Stimulated activated CD8-positive, alpha-beta memory T cell treated with anti-CD3 and anti-CD28 coated beads, Interleukin-12 subunit alpha, Interleukin-12 subunit beta, amount 100 ng/mL, for 24 hours (primary cell): ENCODE results near the gene KNDC1.
"Not testable (repeated sequence)": the region's sequence is repeated elsewhere in the genome, so short reads cannot be mapped to it uniquely, and the experiment has no call there.

Source experiments
- DNase-seq: peaks from one replicate; pipeline ENCODE4 v3.0.0-alpha.2; 2020; ENCODE audit errors: extremely low read depth

Gene KNDC1

DNA sequence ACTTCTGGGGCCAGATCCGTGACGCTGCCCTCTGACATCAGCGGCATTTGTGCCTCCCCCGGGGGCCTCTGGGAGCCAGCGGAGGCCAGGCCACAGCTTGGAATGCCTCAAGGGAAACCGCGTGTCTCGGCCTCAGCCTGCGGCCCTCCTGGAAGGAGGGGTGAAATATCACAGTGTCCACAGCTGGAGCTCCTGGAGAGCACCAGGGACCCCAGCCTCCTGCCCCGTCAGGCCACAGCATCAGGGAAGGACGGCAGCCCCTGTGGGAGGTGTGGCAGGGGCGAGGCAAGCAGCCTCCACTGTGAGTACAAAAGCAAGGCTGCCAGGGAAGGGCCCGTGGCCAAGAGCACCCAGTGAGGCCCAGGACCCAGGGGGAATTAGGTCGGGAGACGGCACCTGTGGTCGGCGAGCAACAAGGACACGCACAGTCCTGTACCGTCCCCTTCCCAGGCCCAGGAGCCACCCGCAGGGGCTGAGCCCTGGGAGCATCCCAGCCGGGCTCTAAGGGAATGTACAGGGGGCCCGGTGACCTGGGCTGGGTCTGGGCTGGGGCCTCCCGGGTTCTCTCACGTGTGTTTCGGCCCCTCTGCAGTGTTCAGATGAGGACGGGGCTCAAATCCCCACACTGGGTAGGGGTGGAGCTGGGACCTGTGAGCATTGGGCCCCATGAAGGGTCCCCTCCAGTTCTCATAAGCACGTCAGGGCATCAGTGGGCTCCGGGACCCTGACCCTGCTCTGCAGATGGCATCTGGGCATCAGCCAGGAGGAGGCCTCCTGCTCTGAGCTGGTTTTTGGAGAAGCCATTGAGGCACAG, 18.7 kb upstream of the KNDC1 start:
- no peak for DNase-seq

DNA sequence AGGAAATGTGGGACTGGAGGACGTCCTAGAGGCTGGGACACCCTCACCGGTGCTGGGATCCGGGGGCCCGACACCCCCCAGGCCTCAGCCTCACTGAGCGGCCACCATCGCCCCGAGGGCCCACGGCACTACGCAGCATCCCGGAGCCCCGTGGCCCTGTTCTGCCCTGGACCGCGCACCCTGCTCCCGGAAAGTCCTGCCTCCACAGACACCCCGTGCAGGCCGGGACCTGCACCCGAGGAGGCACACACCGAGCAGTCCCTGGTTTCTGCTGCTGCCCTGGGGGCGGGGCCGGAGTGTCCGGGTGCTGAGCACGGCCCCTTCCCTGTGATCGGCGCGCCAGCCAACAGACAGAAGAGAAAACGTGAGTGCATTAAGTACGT, 18.1 kb upstream of the KNDC1 start:
- DNase-seq: no peak

DNA sequence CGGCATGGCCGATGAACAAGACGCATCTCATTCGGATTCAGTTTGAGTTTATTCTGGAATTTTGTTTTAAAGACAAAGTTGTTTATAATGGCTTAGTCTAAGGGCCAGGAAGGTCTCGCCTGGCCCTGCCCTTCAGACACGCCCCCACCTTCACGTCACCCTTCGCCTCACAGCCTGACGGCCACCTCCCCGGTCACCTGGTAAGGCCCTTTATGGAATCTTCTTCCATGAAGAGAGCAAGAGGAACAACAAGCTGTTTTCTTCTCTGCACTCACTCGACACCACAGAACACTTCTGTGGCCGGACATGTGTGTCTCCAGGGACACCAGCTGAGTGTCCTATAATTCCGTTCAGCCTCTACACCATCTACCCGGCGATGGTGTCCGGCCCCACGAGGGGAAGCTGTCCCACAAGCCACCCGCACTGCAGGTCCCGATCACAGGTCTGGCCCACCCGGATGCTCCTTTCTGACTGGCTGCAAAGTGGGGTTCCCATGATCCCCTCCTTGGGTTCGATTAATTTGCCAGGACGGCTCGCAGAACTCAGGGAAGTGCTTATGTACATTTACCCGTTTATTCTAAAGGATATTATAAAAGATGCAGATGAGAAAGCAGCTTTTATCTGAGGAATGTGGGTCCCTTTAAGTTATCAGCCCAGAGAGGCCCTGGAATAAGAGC, 17.4 kb upstream of the KNDC1 start:
- DNase-seq: no peak

DNA sequence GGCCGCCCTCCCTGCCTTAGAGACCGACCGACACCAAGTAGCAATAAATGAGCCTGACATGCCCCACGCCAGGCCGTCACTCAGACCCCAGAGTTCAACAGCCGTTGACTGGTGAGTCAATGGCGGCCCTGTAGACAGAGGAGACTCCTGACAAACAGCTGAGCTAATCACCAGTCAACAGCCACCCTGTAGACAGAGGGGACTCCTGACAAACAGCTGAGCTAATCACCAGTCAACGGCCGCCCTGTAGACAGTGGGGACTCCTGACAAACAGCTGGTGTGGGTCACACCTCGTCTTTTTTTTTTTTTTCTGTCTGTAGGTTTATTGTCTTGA, 16.9 kb upstream of the KNDC1 start:
- DNase-seq: no peak

DNA sequence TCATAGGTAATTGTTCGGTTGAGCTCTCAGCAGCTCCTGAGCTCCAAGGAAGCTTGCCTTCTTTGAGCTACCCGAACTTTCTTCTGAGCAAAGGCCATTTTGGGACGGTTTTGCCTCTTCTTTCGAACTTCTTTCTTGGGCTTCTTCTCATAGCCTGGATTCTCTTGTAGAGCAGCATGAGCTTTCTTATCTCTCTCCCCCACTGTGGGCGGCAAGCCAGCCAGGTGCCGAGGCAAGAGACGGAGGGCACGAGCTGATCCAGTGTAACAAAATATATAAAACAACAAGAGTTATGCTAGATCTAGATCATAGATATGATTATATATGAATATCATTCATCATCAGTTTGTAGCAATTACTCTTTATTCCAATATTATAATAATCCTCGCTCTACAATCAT, 16.5 kb upstream of the KNDC1 start:
- no peak for DNase-seq

DNA sequence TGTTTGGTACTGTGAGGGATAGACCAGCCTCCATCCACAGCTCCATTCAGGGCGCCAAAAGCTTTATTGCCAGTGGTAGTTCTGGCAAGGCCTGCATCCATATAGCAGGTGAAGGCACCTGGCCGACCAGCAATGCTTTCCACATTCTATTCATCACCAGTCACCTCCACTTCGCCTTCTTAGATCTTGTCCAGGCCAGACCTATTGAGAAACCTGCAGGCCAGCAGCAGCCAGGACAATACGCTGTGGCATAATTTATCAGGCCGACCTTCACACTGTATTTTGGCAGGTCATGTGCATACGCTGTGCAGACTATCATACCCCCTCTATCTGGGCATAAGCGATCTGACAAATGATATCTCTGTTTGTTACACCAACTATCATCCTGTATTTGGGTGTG, 15.2 kb upstream of the KNDC1 start:
- no peak for DNase-seq

DNA sequence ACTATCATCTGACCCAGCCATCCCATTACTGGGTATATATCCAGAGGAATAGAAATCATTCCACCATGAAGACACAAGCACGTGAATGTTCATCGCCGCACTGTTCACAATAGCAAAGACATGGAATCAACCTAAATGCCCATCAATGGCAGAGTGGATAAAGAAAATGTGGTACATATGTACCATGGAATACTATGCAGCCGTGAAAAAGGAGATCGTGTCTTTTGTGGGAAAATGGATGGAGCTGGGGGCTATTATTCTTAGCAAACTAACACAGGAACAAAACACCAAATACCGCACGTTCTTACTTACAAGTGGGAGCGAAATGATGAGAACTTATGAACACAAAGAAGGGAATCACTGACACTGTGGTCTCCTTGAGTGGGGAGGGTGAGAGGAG, 9.8 kb upstream of the KNDC1 start:
- no peak for DNase-seq

DNA sequence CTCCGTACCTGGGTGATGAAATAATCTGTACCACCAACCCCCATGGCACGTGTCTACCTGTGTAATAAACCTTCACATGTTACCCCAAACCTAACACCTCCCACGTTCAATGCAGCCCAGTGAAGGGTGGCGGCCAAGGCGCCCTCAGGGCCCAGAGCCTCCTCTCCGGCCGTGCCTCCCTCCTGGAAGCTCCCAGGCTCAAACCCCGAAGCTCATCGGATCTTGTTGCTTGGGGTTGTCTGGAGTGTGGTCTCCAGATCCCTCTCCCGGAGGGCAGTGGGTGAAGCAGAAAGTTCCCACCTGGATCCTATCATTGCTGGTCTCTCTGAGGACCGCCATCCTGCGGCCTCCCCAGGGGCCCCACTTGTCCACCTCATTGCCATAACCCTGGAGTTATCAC, 9.4 kb upstream of the KNDC1 start:
- DNase-seq: no peak

DNA sequence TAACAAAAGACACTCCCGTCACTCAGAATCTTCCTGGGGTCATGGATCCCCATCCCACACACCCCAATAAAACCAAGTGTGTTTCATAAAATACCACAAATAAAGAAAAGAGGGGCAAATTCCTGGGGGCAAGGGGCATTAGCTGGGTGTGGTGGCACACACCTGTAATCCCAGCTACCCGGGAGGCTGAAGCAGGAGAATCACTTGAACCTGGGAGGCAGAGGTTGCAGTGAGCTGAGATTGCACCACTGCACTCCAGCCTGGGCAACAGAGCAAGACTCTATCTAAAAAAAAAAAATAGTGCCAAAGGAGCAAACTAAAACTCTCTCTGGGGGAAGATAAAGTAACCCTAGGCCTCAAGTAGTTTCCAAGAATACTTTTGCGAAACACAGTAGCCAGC, 8.9 kb upstream of the KNDC1 start:
- DNase-seq: not testable (repeated sequence)

DNA sequence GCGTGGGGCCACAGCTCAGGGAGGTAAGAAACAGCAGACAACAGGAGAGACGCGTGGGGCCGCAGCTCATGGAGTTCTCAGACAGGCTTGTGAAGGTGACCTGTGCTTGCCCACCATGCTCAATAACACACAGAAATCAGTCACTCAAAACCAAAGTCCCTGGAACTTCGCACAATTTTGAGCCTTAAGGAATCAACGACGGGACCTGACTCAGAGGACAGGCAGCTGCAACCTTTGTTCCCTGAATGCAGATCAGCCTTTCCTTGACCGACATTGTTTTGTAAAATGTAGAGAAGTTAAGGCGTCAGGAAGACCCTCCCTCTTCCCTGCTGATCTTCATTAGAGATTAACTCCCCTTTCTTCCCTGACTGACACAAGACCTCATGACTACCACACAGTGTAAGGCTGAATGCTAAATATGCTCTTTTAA, 8.5 kb upstream of the KNDC1 start:
- DNase-seq: no peak

DNA sequence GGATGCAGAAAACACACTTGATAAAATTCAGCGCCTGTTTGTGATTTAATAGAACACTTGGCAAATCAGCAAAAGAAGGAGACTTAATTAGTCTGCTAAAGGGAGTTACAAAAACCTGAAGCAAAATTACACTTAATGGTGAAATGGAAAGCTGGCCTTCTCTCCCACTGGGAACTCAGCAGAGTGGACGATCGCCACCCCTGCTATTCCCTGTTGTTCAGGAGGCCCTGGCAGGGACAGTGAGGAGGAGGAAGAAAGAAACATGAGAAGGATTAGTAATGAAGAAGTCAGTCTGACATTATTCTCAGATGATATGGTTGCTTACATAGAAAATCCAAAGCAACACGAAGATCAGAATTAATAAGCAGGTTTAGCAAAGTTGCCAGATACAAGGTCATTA, 5.6 kb upstream of the KNDC1 start:
- DNase-seq: no peak

DNA sequence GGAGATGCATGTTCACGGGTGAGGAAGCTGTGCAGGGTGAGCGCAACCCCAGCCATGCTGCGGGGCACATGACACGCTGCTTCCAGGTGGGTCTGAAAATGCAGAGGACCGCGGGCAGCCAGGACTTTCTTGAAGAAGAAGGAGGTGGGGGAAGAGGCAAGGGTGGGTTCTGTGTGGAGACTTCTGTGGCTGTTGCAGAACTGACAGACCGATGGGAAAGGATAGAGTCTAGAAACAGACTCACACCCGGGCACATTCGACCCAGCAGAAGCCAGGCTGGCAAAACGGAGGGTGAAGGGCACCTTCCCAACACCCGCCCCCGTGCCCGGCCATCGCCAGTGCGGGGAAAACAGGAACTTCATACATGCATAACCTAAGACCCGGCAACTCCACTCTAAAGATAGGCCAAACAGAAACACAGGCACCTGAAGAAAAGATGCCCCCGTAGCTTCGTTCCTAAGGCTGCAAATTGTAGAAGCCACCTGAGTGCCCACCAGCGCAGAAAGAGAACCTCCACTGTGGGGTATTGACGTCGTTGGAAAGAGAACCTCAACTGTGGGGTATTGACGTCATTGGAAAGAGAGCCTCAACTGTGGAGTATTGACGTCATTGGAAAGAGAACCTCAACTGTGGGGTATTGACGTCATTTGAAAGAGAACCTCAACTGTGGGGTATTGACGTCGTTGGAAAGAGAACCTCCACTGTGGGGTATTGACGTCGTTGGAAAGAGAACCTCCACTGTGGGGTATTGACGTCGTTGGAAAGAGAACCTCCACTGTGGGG, 4.8 kb upstream of the KNDC1 start:
- no peak for DNase-seq

DNA sequence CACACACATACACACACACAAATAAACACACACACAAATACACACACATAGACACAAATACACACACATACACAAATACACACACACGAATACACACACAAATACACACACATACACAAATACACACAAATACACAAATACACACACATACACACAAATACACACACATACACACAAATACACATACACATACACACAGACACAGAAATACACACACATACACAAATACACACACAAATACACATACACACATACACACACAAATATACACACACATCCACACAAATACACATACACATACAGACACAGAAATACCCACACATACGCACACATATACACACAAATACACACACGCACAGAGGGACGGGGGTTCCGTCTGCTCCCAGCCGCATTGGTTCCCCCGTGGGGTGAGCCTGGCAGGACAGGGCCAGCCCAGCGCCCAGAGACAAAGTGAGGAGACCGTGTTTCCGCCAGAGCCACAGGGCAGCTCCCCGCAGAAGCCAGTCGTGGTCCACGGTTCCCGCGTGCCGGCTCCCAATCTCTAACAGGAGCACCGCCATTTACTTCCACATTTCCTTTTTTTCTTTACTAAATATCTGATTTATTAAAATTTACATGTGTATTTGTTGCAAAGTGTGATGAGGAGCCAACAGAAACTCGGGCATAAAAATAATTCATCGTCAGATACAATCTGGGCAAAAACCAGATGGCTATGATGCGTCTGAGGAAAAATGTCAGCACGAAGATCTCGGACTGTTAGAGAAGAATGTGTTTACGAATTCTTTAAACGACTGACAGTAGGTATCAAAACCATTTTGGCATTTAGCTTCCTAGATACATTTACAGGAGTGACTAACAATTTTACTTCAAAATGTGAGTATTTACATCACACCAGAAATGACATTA, 3.1 kb upstream of the KNDC1 start:
- no peak for DNase-seq

DNA sequence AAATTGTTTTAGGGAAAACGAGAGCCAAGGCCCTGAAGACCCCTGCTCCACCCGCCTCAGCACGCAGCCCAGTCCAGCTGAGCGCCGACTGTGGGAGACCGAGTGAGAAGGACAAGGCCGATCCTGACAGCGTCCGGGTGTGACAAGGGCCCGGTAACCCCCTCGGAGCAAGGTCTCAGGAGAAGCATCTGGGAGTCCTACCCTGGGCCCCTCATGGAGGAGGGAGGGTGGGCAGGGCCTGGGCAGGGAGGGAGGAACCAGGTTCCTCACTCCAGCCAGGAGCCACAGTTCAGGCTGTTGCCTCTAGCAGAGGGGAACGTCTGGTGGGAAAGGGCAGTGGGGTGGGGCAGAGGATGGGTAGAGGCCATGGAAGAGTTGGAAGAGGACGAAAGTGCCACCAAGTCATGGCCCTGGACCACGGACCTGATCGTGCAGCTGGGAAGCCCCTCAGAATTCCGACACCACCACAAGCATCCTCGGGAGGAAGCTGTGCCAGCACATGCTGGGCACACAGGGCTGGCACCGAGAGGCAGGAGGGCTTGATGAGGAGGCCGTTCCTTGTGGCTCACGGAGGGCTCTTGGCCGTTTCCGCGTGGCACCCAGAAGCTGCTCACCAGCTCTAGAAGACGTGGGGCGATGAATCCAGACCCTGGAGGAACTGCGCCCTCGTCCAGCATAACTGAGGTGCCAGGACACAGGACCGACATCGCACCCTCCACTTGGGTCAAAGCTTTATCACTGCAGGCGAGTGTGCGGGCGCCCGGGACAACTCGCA, 2.2 kb upstream of the KNDC1 start:
- DNase-seq: no peak

DNA sequence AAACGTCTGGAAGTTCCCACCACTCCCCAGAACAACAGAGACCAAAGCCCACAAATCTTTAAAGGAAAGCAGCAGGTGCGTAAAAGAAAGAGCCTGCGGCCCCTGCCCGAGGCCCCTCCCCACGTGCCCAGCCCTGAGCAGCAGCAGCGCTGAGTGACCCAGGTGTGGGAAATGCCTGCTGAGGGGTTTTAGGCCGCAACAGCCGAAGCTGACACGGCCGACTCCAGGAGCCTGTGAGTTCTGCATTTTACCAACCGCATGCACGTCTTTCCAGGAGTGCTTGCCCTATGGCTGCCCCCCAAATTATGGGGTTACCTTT, 1.6 kb upstream of the KNDC1 start:
- no peak for DNase-seq

DNA sequence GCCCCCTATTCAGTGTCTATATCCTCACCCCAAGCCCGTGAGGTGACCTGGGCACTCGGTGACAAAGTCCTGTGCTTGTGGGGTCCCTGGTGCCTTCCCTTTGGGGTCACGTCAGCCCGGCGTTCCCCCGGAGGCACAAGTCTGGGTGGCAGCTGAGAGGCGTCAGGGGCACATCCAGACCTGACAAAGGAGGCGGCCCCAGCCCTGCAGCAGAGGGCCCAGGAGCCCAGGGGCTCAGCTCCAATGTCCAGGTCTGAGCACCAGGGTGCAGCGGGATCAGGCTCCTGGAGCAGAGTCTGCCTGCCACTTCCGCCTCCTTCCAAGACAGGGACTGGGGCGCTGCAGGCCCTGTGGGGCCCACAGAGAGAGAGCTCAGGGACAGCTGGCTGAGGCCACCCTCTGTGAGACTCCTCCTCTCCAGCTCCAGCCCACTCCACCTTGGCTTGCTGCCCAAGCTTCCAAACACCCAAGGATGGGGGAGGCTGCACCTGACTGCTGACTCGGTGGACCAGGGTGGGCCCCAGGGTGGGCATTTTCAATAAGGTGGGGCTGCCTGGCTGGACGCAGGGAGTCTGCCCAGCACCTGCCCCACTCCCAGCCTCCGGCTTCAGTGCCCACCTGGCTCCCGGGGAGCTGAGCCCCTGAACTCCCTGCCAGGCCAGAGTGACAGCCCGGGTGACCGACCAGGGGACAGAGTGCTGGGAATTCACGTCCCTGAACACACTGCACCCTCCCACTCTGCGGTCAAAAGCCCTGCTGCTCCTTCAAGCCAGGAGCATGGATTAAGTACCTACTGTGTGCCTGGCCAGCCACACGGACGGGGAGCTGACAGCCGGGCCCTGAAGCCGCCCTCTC, 1.0 kb upstream of the KNDC1 start:
- DNase-seq: no peak

DNA sequence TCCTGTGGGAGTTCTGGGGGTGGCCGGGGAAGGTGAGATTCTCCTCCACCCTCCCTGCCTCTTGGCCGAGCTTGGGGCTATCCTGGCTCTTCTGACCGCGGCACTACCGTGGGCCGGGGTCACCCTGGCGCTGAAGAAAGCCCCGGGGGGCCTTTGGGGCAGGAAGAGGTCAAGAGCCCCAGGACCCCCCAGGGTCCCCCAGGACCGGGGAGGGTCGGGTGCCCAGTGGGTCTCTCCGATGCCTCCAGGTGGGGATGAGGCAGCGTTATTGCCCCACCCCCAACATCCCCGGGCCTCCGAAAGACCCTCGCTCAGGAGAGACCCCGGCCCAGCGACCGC, 439 bp upstream of the KNDC1 start:
- no peak for DNase-seq

DNA sequence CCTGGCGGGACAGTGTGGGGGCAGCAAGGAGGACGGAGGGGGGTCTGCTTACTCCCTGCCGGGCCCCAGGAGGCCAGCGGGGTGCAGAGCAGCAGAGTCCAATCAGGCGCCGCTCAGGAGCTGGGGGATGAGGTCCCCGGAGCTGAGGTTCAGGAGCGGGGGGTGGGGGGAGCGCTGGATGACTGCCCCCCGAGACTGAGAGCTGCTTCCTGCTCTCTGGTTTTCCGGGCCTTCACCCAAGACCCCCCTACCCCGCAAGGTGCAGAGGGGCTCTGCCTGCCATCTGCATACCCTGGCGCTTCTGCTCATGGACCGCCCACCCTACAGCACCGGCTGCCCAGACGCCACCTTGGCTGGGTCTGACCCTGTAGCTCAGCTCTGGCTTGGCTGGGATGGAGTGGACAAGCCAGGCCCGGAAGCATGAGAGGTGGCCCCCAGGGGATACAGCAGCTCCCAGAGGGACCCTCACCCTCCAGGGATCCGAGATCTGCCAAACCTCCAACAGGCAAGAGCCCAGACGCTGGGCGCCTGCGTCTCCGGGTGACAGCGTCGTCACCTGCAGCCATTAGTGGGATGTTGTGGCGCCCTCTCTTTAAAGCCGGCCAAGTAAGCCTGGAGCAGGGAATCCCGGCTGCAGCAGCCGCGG, 930 bp downstream of the KNDC1 start:
- no peak for DNase-seq

DNA sequence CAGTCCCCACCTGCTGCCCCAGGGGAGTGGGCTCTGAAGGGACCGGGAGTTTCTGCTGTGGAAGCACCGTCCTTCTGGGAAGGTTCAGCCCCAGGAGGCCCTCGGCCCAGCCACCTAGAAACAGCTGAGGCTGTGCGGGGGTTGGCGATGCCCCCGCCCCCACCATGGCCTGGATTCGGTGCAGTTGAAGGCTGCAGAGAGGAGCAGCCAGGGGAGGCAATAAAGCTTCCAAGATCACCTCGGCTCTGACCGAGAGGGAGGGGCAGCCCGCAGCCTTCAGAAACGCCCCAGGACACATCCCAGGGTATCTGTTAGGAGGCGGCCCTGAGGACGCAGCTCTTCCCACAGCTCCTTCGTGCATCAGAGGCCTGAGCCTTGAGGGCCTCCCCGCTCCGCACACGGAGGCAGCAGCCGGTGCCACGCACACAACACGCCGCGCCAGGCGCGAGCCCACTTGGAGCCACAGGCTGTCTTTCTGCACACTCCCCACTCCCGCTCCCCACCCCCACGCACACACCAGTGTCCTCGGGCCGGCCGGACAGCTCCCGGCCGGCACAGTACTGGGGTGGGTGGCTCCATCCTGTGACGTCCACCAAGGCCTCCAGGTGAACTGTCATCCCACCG, 1.6 kb downstream of the KNDC1 start:
- no peak for DNase-seq
